ENCODE measurements around the gene SPATA2L. TPM values are rescaled to one million over a fixed set of nuclear protein-coding genes. Genes with fewer than 3 reads are reported as not detected.

SPATA2L gene
- total RNA-seq, 2 experiments from 2014 or later, result 9.4 to 10.0 TPM

GRCh38 chr16:89722392-89723278 lies 21.1 kb upstream of the SPATA2L start:
- no peaks in the 10 kb centered on the region for H3K27me3 Mint-ChIP-seq
- POLR2A ChIA-PET, result interaction anchor here (1.0 to 5.8 kb wide), 15 partner anchors 9 to 250 kb away, joined by 3 to 89 read pairs (median 10); partner anchors contain the start of genes CDK10, SPATA2L and TCF25
- peak overlapping the region; percentile 96 for H3K4me3 Mint-ChIP-seq
- DNase-seq, result peak; percentile 90
- CTCF ChIA-PET, result interaction anchor here (1.0 to 4.8 kb wide), 6 partner anchors 15 to 68 kb away, joined by 3 to 22 read pairs (median 6); partner anchors contain the start of gene SPATA2L
- H3K36me3 Mint-ChIP-seq (ENCODE audit: low read depth), result peaks cover 34% of the 10 kb centered on the region
- no peaks in the 10 kb centered on the region for H3K9me3 Mint-ChIP-seq
- peak overlapping the region; percentile 100 for H3K27ac Mint-ChIP-seq
- H3K4me1 Mint-ChIP-seq, result peaks cover 49% of the 10 kb centered on the region

DNA sequence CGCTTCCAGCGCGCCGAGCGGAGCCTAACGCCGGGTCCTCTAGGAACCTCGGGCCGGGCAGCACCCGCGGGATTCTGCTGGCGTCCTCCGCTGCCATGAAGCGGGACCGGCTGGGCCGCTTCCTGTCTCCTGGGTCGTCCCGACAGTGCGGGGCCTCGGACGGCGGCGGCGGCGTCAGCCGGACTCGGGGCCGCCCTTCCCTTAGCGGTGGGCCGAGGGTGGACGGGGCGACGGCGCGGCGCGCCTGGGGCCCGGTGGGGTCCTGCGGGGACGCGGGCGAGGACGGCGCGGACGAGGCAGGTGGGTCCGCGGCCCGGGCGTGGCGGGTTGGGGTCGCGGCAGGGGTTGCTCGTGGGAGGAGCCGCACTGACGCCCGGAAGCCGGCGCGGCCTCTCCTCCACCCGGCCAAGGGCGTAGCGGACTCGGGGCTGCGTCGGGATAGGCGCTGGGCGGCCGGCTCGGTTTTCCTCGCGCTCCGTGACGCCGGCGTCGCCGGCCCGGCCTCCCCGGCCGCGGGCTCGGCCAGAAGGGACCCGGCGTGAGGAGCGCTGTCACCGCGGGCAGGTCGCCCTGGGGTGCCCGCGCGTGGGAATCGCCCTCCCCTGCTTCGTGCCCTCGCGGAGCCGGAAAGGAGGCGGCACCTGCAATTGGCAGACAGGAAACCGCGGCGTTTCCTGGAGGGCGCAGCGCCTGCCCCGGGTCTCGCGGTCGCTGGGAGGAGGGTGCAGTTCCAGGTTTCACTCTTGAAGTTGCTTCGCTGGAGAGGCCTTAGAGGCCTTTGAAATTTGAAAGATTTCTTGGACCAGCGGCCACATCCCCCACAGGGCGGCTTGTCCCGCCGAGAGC lies 20.3 kb upstream of the SPATA2L start:
- Mint-ChIP-seq H3K27me3 (no peaks in the 10 kb centered on the region), H3K9me3 (no peaks in the 10 kb centered on the region), H3K4me1 (peaks cover 41% of the 10 kb centered on the region), H3K36me3 (ENCODE audit: low read depth) (peaks cover 26% of the 10 kb centered on the region), H3K27ac (peak overlapping the region; percentile 100), H3K4me3 (peak overlapping the region; percentile 96)
- ChIA-PET POLR2A (interaction anchor here (1.0 to 5.8 kb wide), 9 partner anchors 8 to 152 kb away, joined by 3 to 89 read pairs (median 20); partner anchors contain the start of genes CDK10 and TCF25), CTCF (interaction anchor here (1.0 to 4.8 kb wide), 3 partner anchors 16 to 21 kb away, joined by 3 to 22 read pairs (median 21); partner anchors contain the start of gene SPATA2L)
- DNase-seq, result peak; percentile 92

DNA sequence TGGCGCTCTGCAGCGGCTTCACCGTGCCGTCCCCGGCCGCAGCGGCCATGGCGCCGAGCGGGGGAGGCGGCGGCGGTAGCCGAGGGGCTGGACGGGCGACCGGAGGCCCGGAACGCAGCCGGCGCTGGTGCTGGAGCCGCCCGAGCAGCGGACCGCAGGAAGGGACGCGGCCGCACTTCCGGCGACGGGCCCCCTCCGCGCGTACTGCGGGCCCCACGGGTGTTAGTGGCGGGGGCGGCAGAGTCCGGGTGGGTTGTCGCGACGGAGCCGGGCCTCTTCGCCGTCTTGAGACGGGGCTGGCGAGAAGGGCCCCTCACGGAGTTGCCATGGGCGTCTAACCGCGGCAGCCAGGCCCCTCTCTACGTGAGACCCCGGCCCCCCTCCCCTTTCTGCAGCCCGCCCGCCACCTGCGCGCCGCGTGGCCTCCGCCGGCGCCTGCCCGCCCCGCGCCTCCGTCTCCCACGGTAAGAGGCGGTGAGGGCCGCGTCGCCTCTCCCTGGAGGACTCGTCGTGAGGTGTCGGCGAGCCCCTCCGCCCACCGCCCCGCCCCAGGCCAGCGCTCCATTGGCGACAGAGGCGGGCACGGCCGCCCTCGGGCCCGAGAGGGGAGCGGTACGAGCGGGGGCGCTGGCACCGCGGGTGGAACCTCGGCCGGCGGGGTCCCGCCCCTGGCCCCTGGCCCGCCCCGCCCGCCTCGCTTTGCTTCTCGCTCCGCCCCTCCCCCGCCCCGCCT lies 19.5 kb upstream of the SPATA2L start, which contains the start of the genes VPS9D1 and ZNF276:
Gene VPS9D1 (minus strand): TSS at position 86 of the 733 bp plus-strand sequence. CDS start 37 bp downstream, at position 49.
Gene ZNF276 (plus strand): TSS at position 725 of the 733 bp plus-strand sequence. CDS start 104 bp downstream, outside the sequence.
- H3K27ac Mint-ChIP-seq, result peak within 1 kb of the TSS; percentile 100
- ChIA-PET CTCF (no interaction called here), POLR2A (interaction anchor here (0.8 to 6.1 kb wide), 5 partner anchors 10 to 94 kb away, joined by 3 to 30 read pairs (median 3); no protein-coding TSS in a partner anchor)

DNA sequence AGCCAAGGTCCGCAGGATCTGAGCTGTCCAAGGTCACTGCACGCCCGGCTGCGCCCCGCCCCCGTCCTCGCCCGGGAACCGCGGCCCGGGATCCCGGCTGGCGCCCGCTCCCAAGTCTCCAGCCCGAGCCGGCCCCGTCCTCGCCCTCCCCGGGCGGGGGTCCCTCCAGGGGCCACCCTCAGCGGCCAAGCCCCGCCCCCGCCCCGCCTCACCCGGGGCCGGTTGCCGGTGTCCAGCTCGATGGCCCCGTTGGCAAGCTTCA lies 19.0 kb upstream of the SPATA2L start:
- peaks cover 25% of the 10 kb centered on the region for H3K36me3 Mint-ChIP-seq (ENCODE audit: low read depth)
- H3K27me3 Mint-ChIP-seq, result no peaks in the 10 kb centered on the region
- H3K27ac Mint-ChIP-seq, result peak overlapping the region; percentile 80
- H3K4me1 Mint-ChIP-seq, result peaks cover 40% of the 10 kb centered on the region
- no peaks in the 10 kb centered on the region for H3K9me3 Mint-ChIP-seq
- no peak for DNase-seq
- H3K4me3 Mint-ChIP-seq, result peak overlapping the region; percentile 74
- CTCF ChIA-PET, result no interaction called here
- POLR2A ChIA-PET, result interaction anchor here (0.8 to 6.1 kb wide), 6 partner anchors 9 to 152 kb away, joined by 3 to 30 read pairs (median 3); no protein-coding TSS in a partner anchor

More for the DNA sequence above, 19.5 kb upstream of the SPATA2L start, which contains the start of the genes VPS9D1 and ZNF276:
- DNase-seq, result peak; percentile 84
- no peaks in the 10 kb centered on the region for H3K27me3 Mint-ChIP-seq
- no peaks in the 10 kb centered on the region for H3K9me3 Mint-ChIP-seq
- peak within 1 kb of the TSS; percentile 96 for H3K4me3 Mint-ChIP-seq
- H3K36me3 Mint-ChIP-seq (ENCODE audit: low read depth), result peaks cover 25% of the 10 kb centered on the region
- H3K4me1 Mint-ChIP-seq, result peaks cover 40% of the 10 kb centered on the region

DNA sequence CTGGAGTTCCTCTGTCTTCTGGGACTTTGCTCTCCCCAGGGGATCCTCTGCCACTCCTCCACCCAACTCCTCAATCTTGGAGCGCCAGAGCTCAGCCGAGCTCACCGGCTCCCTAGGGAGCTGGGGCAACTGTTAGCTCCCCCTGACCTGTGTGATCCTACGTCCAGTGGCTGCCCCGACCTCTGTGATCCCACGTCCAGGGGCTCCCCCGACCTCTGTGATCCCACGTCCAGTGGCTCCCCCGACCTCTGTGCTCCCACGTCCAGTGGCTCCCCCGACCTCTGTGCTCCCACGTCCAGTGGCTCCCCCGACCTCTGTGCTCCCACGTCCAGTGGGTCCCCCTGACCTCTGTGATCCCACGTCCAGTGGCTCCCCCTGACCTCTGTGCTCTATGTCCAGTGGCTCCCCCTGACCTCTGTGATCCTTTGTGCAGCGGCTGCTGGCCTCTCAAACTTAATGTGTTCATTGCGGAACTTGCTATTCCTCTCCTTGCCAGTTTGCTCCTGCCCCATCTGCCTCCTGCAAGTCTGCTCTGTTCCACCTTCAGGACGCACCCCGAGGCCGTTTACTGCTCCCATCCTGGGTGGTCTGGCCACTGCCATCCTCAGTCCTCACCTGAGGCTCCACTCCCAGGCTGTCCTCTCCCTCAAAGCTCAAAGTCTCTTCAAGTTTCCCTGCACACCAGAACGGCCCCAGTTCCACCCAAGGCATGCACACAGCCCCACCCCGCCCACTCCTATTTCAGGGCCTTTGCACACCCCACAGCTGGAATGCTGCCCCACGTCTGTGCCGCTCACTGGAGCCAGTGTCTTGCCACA lies 16.4 kb upstream of the SPATA2L start:
- ChIA-PET POLR2A (interaction anchor here (6.1 kb wide), 1 partner anchor 10 kb away, joined by 30 read pairs; no protein-coding TSS in a partner anchor), CTCF (interaction anchor here (2.0 to 2.2 kb wide), 2 partner anchors 12 to 18 kb away, joined by 8 read pairs; no protein-coding TSS in a partner anchor)
- H3K36me3 Mint-ChIP-seq (ENCODE audit: low read depth), result peaks cover 6% of the 10 kb centered on the region
- H3K27ac Mint-ChIP-seq, result no peak overlapping the region
- no peaks in the 10 kb centered on the region for H3K9me3 Mint-ChIP-seq
- H3K4me1 Mint-ChIP-seq, result peaks cover 28% of the 10 kb centered on the region
- DNase-seq, result no peak
- H3K27me3 Mint-ChIP-seq, result no peaks in the 10 kb centered on the region
- H3K4me3 Mint-ChIP-seq, result peak overlapping the region; percentile 1

DNA sequence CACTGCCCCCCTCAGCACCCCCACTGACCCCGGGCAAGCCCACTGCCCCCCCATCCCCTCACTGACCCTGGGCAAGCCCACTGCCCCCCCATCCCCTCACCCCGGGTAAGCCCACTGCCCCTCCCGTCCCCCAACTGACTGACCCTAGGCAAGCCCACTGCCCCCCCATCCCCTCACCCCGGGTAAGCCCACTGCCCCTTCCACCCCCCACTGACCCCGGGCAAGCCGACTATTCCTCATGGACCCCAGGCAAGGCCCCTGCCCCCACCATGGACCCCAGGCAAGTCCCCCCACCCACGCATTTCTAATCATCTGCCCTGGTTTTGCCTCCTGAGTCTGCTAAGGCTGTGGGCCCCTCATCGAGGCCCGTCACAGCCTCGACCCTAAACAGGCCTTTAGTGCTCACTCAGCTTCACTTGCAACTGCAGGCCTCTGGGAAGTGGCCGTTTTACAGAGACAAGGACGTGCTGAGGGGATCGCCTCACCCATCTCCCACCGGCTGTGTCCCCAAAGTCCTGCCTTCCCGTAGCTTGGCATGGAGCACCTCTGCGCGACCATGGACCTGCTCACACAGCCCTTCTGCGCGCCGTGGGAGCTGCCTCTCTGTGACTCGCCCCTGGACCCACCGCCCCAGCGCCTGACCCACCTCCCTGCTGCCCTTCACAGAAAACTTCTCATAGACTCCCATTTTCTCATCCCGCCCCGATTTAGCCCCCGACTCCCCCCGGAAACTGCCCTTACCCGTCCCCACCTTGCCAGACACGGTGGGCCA lies 15.6 kb upstream of the SPATA2L start:
- H3K4me1 Mint-ChIP-seq, result peaks cover 28% of the 10 kb centered on the region
- H3K27me3 Mint-ChIP-seq, result no peaks in the 10 kb centered on the region
- H3K4me3 Mint-ChIP-seq, result no peak overlapping the region
- H3K27ac Mint-ChIP-seq, result no peak overlapping the region
- H3K36me3 Mint-ChIP-seq (ENCODE audit: low read depth), result no peaks in the 10 kb centered on the region
- DNase-seq, result no peak
- ChIA-PET POLR2A (interaction anchor here (6.1 kb wide), 1 partner anchor 10 kb away, joined by 30 read pairs; no protein-coding TSS in a partner anchor), CTCF (interaction anchor here (1.0 to 2.2 kb wide), 2 partner anchors 17 kb away, joined by 3 to 8 read pairs; no protein-coding TSS in a partner anchor)
- no peaks in the 10 kb centered on the region for H3K9me3 Mint-ChIP-seq

- Mint-ChIP-seq H3K4me3 (no peak overlapping the region), H3K27ac (no peak overlapping the region), H3K36me3 (ENCODE audit: low read depth) (no peaks in the 10 kb centered on the region), H3K9me3 (no peaks in the 10 kb centered on the region), H3K4me1 (peaks cover 28% of the 10 kb centered on the region), H3K27me3 (no peaks in the 10 kb centered on the region)
- DNase-seq, result no peak
- POLR2A ChIA-PET, result interaction anchor here (6.1 kb wide), 1 partner anchor 9 kb away, joined by 30 read pairs; no protein-coding TSS in a partner anchor
- CTCF ChIA-PET, result interaction anchor here (1.0 to 2.8 kb wide), 2 partner anchors 11 to 17 kb away, joined by 3 to 13 read pairs; no protein-coding TSS in a partner anchor
These were observed 15.0 kb upstream of the SPATA2L start for GRCh38 chr16:89716493-89716892.

DNA sequence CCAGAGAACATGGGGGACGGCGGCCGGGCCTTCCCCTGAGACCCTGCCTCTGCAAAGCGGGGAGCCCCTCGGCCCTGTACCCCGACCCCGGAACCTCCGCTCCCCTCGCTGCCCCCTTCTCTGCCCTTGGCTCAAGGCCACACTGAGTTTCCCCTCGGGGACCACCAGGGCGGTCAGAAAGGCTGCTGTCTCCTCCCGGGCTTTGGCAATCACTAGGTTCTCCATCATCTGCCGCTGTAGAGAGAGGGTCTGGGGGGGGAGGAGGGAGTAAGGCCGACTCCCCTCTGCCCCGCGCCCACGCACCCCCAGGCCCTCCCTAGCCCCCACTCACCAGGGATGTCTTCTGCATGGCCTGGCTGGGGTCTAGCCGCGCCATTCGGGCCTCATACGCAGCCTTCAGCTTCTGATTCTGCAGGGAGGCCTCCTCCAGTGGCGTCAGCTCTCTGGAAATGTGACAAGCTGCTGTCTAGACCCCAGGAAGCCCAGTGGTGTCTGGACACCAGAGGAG lies 10.8 kb upstream of the SPATA2L start:
- POLR2A ChIA-PET, result interaction anchor here (0.6 to 4.7 kb wide), 5 partner anchors 11 to 104 kb away, joined by 3 to 29 read pairs (median 3); partner anchors contain the start of gene FANCA
- H3K9me3 Mint-ChIP-seq, result no peaks in the 10 kb centered on the region
- H3K4me3 Mint-ChIP-seq, result peak overlapping the region; percentile 67
- CTCF ChIA-PET, result interaction anchor here (3.8 kb wide), 1 partner anchor 12 kb away, joined by 12 read pairs; no protein-coding TSS in a partner anchor
- peaks cover 6% of the 10 kb centered on the region for H3K4me1 Mint-ChIP-seq
- no peak for DNase-seq
- no peaks in the 10 kb centered on the region for H3K36me3 Mint-ChIP-seq (ENCODE audit: low read depth)
- H3K27ac Mint-ChIP-seq, result no peak overlapping the region
- H3K27me3 Mint-ChIP-seq, result no peaks in the 10 kb centered on the region

- CTCF ChIA-PET, result interaction anchor here (1.4 to 3.8 kb wide), 2 partner anchors 11 to 12 kb away, joined by 8 to 12 read pairs; no protein-coding TSS in a partner anchor
- peak overlapping the region; percentile 67 for H3K4me3 Mint-ChIP-seq
- H3K4me1 Mint-ChIP-seq, result peaks cover 8% of the 10 kb centered on the region
- POLR2A ChIA-PET, result interaction anchor here (0.7 to 4.7 kb wide), 8 partner anchors 8 to 162 kb away, joined by 3 to 29 read pairs (median 3); partner anchors contain the start of genes FANCA, TCF25 and VPS9D1
- H3K27ac Mint-ChIP-seq, result no peak overlapping the region
- no peaks in the 10 kb centered on the region for H3K36me3 Mint-ChIP-seq (ENCODE audit: low read depth)
- H3K9me3 Mint-ChIP-seq, result no peaks in the 10 kb centered on the region
- H3K27me3 Mint-ChIP-seq, result no peaks in the 10 kb centered on the region
- DNase-seq, result peak; percentile 78
These were observed 10.2 kb upstream of the SPATA2L start for GRCh38 chr16:89711601-89712273.

All from activated CD4-positive, alpha-beta memory T cell treated with anti-CD3 and anti-CD28 coated beads, Interleukin-2, amount 10 ng/mL, durations not matched to agents 7 days and 5 days (primary cell).